COLO668 (cell line): Measurements from ENCODE around the gene DMRTA2.

Experiments used
- DNase-seq: peaks from one replicate; lab custom pipeline; 2025; ENCODE audit not compliant: unreplicated experiment; lab: John Stamatoyannopoulos, UW

DMRTA2 gene

GRCh38 chr1:50422946-50423669 lies at the start of gene DMRTA2:
DMRTA2 (minus strand) TSS chr1:50423443; CDS start chr1:50421536, 1,907 bp downstream.
- peak; percentile 93 for DNase-seq

- DNase-seq: no peak
Observed at GRCh38 chr1:50471967-50472366, 48.7 kb upstream of the DMRTA2 start.

- DNase-seq: no peak
Observed at GRCh38 chr1:50462964-50463363, 39.7 kb upstream of the DMRTA2 start.

GRCh38 chr1:50458507-50458906 lies 35.3 kb upstream of the DMRTA2 start:
- DNase-seq: no peak

GRCh38 chr1:50454911-50455310 lies 31.7 kb upstream of the DMRTA2 start:
- DNase-seq: no peak

- no peak for DNase-seq
Observed at GRCh38 chr1:50453266-50453665, 30.0 kb upstream of the DMRTA2 start.

- DNase-seq: no peak
Observed at GRCh38 chr1:50452700-50453099, 29.5 kb upstream of the DMRTA2 start.

GRCh38 chr1:50450861-50451653 lies 27.8 kb upstream of the DMRTA2 start:
- DNase-seq: no peak

- DNase-seq: no peak
Observed at GRCh38 chr1:50447961-50448360, 24.7 kb upstream of the DMRTA2 start.

- no peak for DNase-seq
Observed at GRCh38 chr1:50441183-50441582, 17.9 kb upstream of the DMRTA2 start.

- DNase-seq: no peak
Observed at GRCh38 chr1:50438945-50439344, 15.7 kb upstream of the DMRTA2 start.

- DNase-seq: no peak
Observed at GRCh38 chr1:50436489-50436888, 13.2 kb upstream of the DMRTA2 start.

GRCh38 chr1:50430010-50430405 lies 6.8 kb upstream of the DMRTA2 start:
- DNase-seq: no peak

- peak; percentile 74 for DNase-seq
Observed at GRCh38 chr1:50427818-50428779, 4.9 kb upstream of the DMRTA2 start.

GRCh38 chr1:50427086-50427817 lies 4.0 kb upstream of the DMRTA2 start:
- peak; percentile 68 for DNase-seq

GRCh38 chr1:50426702-50427085 lies 3.5 kb upstream of the DMRTA2 start:
- DNase-seq: peak; percentile 62

- no peak for DNase-seq
Observed at GRCh38 chr1:50426108-50426700, 3.0 kb upstream of the DMRTA2 start.

- peak; percentile 57 for DNase-seq
Observed at GRCh38 chr1:50425376-50426107, 2.3 kb upstream of the DMRTA2 start.

- peak; percentile 49 for DNase-seq
Observed at GRCh38 chr1:50424884-50425375, 1.7 kb upstream of the DMRTA2 start.
